ENCODE measurements around the gene PPFIA1.
"Not testable (repeated sequence)": the region's sequence is repeated elsewhere in the genome, so short reads cannot be mapped to it uniquely, and the experiment has no call there.

PPFIA1 gene

GRCh38 chr11:70252844-70253243 is 17.6 kb upstream of the PPFIA1 start:
- no peak for DNase-seq

GRCh38 chr11:70255477-70256116 is 14.9 kb upstream of the PPFIA1 start:
- no peak for DNase-seq

- not testable (repeated sequence) for DNase-seq
Measured at GRCh38 chr11:70259077-70259476, 11.4 kb upstream of the PPFIA1 start.

GRCh38 chr11:70262951-70263350 is 7.5 kb upstream of the PPFIA1 start:
- no peak for DNase-seq

GRCh38 chr11:70263363-70263762 is 7.1 kb upstream of the PPFIA1 start:
- DNase-seq: no peak

- no peak for DNase-seq
Measured at GRCh38 chr11:70265341-70265740, 5.1 kb upstream of the PPFIA1 start.

- DNase-seq: no peak
Measured at GRCh38 chr11:70267405-70267950, 3.0 kb upstream of the PPFIA1 start.

- no peak for DNase-seq
Measured at GRCh38 chr11:70268526-70268925, 2.0 kb upstream of the PPFIA1 start.

GRCh38 chr11:70270877-70271648 is 573 bp downstream of the PPFIA1 start:
- peak; percentile 32 for DNase-seq

- DNase-seq: no peak
Measured at GRCh38 chr11:70271649-70271953, 1.1 kb downstream of the PPFIA1 start.

GRCh38 chr11:70272009-70272408 is 1.5 kb downstream of the PPFIA1 start:
- no peak for DNase-seq

- no peak for DNase-seq
Measured at GRCh38 chr11:70278994-70279393, 8.5 kb downstream of the PPFIA1 start.

- no peak for DNase-seq
Measured at GRCh38 chr11:70281156-70281609, 10.7 kb downstream of the PPFIA1 start.

- no peak for DNase-seq
Measured at GRCh38 chr11:70282012-70282411, 11.5 kb downstream of the PPFIA1 start.

GRCh38 chr11:70288721-70289120 is 18.2 kb downstream of the PPFIA1 start:
- no peak for DNase-seq

- DNase-seq: no peak
Measured at GRCh38 chr11:70289582-70289981, 19.1 kb downstream of the PPFIA1 start.

GRCh38 chr11:70290361-70291065 is 20.0 kb downstream of the PPFIA1 start:
- DNase-seq: no peak

GRCh38 chr11:70292166-70292565 is 21.7 kb downstream of the PPFIA1 start:
- no peak for DNase-seq

- DNase-seq: no peak
Measured at GRCh38 chr11:70292863-70293262, 22.4 kb downstream of the PPFIA1 start.

- not testable (repeated sequence) for DNase-seq
Measured at GRCh38 chr11:70295166-70295565, 24.7 kb downstream of the PPFIA1 start.

- no peak for DNase-seq
Measured at GRCh38 chr11:70296681-70297080, 26.2 kb downstream of the PPFIA1 start.

- DNase-seq: no peak
Measured at GRCh38 chr11:70297341-70297740, 26.9 kb downstream of the PPFIA1 start.

GRCh38 chr11:70298243-70298915 is 27.9 kb downstream of the PPFIA1 start:
- no peak for DNase-seq
